PC-9 (cell line): Measurements from ENCODE around the gene HEATR5A.

Experiments
- EZH2 ChIP-seq: fragments of 200-600 bp; sonication (generic); IDR thresholded peaks from 2 replicates; pipeline ENCODE4 v1.8.0; 2017; ENCODE audit warnings: antibody characterized with exemption, low read depth
- TF ChIP-seq, protein P1 (sequence below): fragments of 200-600 bp; sonication (generic); conservative IDR thresholded peaks from 2 replicates; pipeline ENCODE4 v1.6.1; 2017; ENCODE audit warnings: mixed run types, antibody characterized with exemption, mild to moderate bottlenecking, moderate library complexity

DNA sequence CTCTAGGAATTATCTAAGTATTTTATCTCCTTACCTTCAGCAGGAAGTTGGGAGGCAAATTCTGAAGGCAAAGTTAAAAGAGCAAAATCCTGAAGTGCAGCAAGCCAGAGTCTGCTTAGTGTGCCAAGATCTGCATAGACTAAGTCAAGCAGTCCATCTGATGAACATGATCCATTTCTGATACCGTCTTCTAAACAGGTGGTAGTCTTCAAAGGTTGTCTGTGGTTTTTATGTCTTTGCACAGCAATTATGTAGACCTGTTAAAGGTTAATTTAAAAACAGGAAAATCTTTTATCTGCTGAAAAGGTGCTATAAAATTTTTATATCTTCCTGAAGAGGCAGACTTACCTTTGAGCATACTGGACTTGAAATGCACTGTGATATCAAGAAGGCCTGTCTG lies 107.4 kb downstream of the HEATR5A start:
- TF ChIP-seq, protein P1, sequence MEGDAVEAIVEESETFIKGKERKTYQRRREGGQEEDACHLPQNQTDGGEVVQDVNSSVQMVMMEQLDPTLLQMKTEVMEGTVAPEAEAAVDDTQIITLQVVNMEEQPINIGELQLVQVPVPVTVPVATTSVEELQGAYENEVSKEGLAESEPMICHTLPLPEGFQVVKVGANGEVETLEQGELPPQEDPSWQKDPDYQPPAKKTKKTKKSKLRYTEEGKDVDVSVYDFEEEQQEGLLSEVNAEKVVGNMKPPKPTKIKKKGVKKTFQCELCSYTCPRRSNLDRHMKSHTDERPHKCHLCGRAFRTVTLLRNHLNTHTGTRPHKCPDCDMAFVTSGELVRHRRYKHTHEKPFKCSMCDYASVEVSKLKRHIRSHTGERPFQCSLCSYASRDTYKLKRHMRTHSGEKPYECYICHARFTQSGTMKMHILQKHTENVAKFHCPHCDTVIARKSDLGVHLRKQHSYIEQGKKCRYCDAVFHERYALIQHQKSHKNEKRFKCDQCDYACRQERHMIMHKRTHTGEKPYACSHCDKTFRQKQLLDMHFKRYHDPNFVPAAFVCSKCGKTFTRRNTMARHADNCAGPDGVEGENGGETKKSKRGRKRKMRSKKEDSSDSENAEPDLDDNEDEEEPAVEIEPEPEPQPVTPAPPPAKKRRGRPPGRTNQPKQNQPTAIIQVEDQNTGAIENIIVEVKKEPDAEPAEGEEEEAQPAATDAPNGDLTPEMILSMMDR = no peak
- TF ChIP-seq EZH2 = no peak
